Hematopoietic multipotent progenitor cell treated with erythropoietin and hydrocortisone succinate and interleukin-3 and kit ligand, for 8 days (in vitro differentiated cells): ENCODE measurements around the gene TMEM175.

Experiments
- DNase-seq: peaks from one replicate; pipeline ENCODE4 v3.0.0-alpha.2; 2015

TMEM175 gene

GRCh38 chr4:960636-961350, 28.5 kb downstream of the TMEM175 start:
- DNase-seq: no peak

GRCh38 chr4:961351-962230, 29.3 kb downstream of the TMEM175 start:
- DNase-seq: no peak

GRCh38 chr4:962231-963208, 30.3 kb downstream of the TMEM175 start:
- no peak for DNase-seq

- DNase-seq: no peak
Observed at GRCh38 chr4:963276-964225, 31.3 kb downstream of the TMEM175 start.

GRCh38 chr4:964346-965025, 32.2 kb downstream of the TMEM175 start:
- no peak for DNase-seq

- no peak for DNase-seq
Observed at GRCh38 chr4:965048-965765, 32.9 kb downstream of the TMEM175 start.

GRCh38 chr4:965766-966134, 33.5 kb downstream of the TMEM175 start:
- no peak for DNase-seq

- no peak for DNase-seq
Observed at GRCh38 chr4:966266-967112, 34.2 kb downstream of the TMEM175 start.

- DNase-seq: no peak
Observed at GRCh38 chr4:967113-968104, 35.1 kb downstream of the TMEM175 start.

GRCh38 chr4:968221-968620, 36.0 kb downstream of the TMEM175 start:
- no peak for DNase-seq

GRCh38 chr4:968621-969394, 36.5 kb downstream of the TMEM175 start:
- no peak for DNase-seq

GRCh38 chr4:970046-970745, 37.9 kb downstream of the TMEM175 start:
- no peak for DNase-seq

- no peak for DNase-seq
Observed at GRCh38 chr4:970854-971520, 38.7 kb downstream of the TMEM175 start.

- no peak for DNase-seq
Observed at GRCh38 chr4:971666-972500, 39.6 kb downstream of the TMEM175 start.
